ENCODE data around the gene FMO5. TPM values are rescaled to one million over a fixed set of nuclear protein-coding genes. Genes with fewer than 3 reads are reported as not detected.

The FMO5 gene
- total RNA-seq, 6 experiments from 2014 or later: 0.21 to 0.53 (median 0.31) TPM; not detected in 1

- Mint-ChIP-seq H3K9me3 (no peaks in the 10 kb centered on the region), H3K36me3 (ENCODE audit: low read depth) (no peaks in the 10 kb centered on the region), H3K27me3 (ENCODE audit: insufficient read depth) (no peaks in the 10 kb centered on the region), H3K4me3 (no peak overlapping the region), H3K27ac (no peak overlapping the region), H3K4me1 (ENCODE audit: low read depth) (peaks cover 7% of the 10 kb centered on the region)
- no peak for DNase-seq
- no peak for TF ChIP-seq CTCF (IDR thresholded peaks at IDR 0.05)
These were observed 15.0 kb downstream of the FMO5 start for GRCh38 chr1:147209825-147210821.

- H3K4me1 Mint-ChIP-seq (ENCODE audit: low read depth): no peaks in the 10 kb centered on the region
- no peak overlapping the region for H3K27ac Mint-ChIP-seq
- H3K9me3 Mint-ChIP-seq: no peaks in the 10 kb centered on the region
- H3K4me3 Mint-ChIP-seq: no peak overlapping the region
- H3K27me3 Mint-ChIP-seq (ENCODE audit: insufficient read depth): no peaks in the 10 kb centered on the region
- no peak for TF ChIP-seq CTCF (IDR thresholded peaks at IDR 0.05)
- no peaks in the 10 kb centered on the region for H3K36me3 Mint-ChIP-seq (ENCODE audit: low read depth)
- DNase-seq: no peak
These were observed 16.5 kb downstream of the FMO5 start for GRCh38 chr1:147208619-147209018.

- no peak for DNase-seq
- H3K36me3 Mint-ChIP-seq (ENCODE audit: low read depth): no peaks in the 10 kb centered on the region
- no peak overlapping the region for H3K27ac Mint-ChIP-seq
- H3K4me1 Mint-ChIP-seq (ENCODE audit: low read depth): peaks cover 6% of the 10 kb centered on the region
- TF ChIP-seq CTCF (IDR thresholded peaks at IDR 0.05): no peak
- no peaks in the 10 kb centered on the region for H3K9me3 Mint-ChIP-seq
- no peak overlapping the region for H3K4me3 Mint-ChIP-seq
- no peaks in the 10 kb centered on the region for H3K27me3 Mint-ChIP-seq (ENCODE audit: insufficient read depth)
These were observed 17.9 kb downstream of the FMO5 start for GRCh38 chr1:147207192-147207591.

- no peak overlapping the region for H3K27ac Mint-ChIP-seq
- no peaks in the 10 kb centered on the region for H3K27me3 Mint-ChIP-seq (ENCODE audit: insufficient read depth)
- no peak for DNase-seq
- TF ChIP-seq CTCF (IDR thresholded peaks at IDR 0.05): no peak
- H3K4me3 Mint-ChIP-seq: no peak overlapping the region
- no peaks in the 10 kb centered on the region for H3K36me3 Mint-ChIP-seq (ENCODE audit: low read depth)
- peaks cover 6% of the 10 kb centered on the region for H3K4me1 Mint-ChIP-seq (ENCODE audit: low read depth)
- no peaks in the 10 kb centered on the region for H3K9me3 Mint-ChIP-seq
These were observed 21.1 kb downstream of the FMO5 start for GRCh38 chr1:147204080-147204479.

- H3K4me1 Mint-ChIP-seq (ENCODE audit: low read depth): peaks cover 6% of the 10 kb centered on the region
- no peak overlapping the region for H3K27ac Mint-ChIP-seq
- H3K27me3 Mint-ChIP-seq (ENCODE audit: insufficient read depth): no peaks in the 10 kb centered on the region
- TF ChIP-seq CTCF (IDR thresholded peaks at IDR 0.05): no peak
- no peaks in the 10 kb centered on the region for H3K36me3 Mint-ChIP-seq (ENCODE audit: low read depth)
- no peaks in the 10 kb centered on the region for H3K9me3 Mint-ChIP-seq
- H3K4me3 Mint-ChIP-seq: no peak overlapping the region
- DNase-seq: no peak
These were observed 22.6 kb downstream of the FMO5 start for GRCh38 chr1:147202576-147202975.
